GM12872 (cell line): Measurements from ENCODE around the gene YPEL3.

Experiments used
- TF ChIP-seq, protein P1 (sequence below): IDR thresholded peaks from 3 replicates; pipeline ENCODE4 v1.5.1; 2011; ENCODE audit warnings: low read depth, mild to moderate bottlenecking, low read length, moderate library complexity; ENCODE audit not compliant: insufficient read depth

The YPEL3 gene

DNA sequence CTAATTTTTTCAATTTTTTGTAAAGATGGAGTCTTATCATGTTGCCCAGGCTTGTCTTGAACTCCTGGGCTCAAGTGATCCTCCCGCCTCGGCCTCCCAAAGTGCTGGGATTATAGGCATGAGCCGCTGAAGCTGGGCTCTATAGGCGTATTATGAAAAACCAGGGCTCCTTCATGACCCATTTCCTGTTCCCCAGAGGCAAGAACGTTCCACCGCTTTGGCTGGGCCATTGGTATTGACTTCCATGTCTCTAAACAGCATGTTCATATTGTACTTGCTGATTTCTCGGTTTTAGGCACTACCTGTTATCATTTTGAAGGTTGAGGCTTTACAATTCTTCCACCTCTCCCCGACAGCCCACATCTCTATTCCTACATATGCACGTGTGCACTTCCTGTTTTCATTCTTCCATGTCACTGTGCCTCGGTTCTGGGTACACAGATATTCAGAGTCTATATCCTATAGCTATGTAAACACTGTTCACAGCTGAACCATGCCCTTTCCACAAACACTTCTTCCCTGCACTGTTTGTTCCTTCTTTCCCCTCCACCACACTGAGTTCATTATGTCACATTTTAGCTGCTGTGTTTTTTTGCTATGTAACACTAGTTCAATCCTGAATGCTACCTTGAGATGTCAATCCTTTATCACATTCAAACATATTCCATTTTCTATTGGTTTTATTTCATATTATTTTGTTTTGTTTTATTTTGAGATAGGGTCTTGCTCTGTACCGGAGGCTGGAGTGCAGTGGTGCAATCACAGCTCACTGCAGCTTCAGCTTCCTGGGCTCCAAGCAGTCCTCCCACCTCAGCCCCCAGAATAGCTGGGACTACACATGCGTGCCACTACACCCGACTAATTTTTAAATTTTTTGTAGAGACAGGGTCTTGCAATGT, 43.8 kb upstream of the YPEL3 start:
- TF ChIP-seq, protein P1, sequence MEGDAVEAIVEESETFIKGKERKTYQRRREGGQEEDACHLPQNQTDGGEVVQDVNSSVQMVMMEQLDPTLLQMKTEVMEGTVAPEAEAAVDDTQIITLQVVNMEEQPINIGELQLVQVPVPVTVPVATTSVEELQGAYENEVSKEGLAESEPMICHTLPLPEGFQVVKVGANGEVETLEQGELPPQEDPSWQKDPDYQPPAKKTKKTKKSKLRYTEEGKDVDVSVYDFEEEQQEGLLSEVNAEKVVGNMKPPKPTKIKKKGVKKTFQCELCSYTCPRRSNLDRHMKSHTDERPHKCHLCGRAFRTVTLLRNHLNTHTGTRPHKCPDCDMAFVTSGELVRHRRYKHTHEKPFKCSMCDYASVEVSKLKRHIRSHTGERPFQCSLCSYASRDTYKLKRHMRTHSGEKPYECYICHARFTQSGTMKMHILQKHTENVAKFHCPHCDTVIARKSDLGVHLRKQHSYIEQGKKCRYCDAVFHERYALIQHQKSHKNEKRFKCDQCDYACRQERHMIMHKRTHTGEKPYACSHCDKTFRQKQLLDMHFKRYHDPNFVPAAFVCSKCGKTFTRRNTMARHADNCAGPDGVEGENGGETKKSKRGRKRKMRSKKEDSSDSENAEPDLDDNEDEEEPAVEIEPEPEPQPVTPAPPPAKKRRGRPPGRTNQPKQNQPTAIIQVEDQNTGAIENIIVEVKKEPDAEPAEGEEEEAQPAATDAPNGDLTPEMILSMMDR, result no peak

DNA sequence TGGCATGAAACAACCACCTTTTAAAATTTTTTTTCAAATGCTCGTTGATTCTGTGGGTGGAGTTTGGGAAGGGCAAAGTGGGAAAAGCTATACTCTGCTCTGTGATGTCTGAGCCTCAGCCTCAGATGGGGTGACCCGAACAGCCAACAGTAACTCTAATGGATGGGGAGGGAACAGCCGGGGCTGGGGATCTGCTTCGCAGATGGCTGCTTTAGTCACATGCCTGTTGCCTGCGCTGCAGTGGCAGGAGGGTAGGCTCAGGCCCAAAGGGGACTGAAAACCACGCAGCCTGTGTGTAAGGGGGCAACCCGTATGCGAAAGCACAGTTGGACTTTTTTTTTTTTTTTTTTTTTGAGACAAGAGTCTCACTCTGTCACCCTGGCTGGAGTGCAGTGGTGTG, 41.9 kb upstream of the YPEL3 start:
- TF ChIP-seq, protein P1, result no peak

DNA sequence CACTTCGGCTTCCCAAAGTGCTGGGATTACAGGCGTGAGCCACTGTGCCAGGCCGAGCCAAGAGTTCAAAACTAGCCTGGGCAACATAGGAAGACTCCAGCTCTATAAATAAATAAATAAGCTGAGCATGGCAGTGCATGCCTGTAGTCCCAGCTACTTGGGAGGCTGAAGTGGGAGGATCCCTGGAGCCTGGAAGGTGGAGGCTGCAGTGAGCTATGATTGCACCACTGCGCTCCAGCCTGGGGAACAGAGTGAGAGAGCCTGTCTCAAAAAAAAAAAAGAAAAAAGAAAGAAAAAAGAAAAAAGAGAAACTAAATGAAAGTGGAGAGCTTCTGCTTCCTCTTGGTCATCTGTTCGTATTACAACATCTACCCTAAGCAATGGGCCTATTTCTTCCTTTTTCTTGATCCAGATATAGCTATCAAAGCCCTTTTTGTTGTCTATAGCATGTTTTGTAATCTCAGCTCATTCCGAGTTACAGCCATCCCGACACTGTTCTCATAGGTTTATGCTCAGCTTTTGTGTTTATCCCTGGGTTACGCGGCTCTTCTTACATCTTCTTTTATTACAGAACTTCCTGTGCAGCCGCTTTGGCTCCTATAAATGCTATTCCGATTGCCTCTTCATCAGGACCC, 41.1 kb upstream of the YPEL3 start:
- TF ChIP-seq, protein P1, result no peak

DNA sequence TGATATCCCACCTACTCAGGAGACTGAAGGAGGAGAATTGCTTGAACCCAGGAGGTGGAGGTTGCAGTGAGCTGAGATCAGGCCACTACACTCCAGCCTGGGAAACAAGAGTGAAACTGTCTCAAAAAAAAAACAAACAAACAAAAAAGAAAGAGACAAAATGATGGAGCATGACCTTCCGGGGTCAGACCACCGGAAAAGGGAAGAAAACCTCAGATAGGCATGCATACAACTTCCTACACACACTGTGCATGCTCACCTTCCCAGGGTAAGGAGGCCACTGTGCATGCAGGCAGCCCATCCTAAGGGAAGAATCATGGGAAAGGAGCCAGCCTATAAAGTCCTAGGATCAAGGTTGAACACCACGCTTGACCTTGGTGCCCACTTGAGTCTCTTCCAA, 36.6 kb upstream of the YPEL3 start:
- TF ChIP-seq, protein P1, result no peak

DNA sequence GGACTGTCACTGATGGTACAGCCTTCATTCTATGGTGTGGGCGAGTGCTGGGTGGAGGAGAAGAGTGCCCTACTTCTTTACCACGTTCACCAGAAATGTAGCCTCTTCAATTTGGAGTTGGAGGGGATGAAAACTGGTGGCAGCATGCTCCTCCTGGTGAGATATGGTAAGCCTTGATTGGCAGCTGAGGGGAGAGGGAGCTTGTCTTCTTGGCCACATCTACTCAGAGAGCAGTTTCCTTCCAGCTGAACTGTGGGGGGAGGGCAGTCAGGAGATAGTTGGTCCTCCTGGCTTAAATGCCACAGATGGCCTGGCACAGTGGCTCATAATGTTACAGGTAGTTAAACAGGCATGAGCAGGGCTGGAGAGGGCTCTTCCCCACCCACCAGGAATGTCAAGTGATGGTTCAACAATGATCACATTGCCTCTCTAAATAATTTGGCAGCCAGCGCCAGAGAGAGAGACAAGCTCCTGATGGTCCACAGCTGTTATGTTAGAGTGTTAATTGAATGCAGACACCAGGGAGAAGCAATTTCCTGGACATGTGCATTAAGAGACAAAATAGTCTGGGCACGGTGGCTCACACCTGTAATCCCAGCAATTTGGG, 36.0 kb upstream of the YPEL3 start:
- TF ChIP-seq, protein P1, result no peak

DNA sequence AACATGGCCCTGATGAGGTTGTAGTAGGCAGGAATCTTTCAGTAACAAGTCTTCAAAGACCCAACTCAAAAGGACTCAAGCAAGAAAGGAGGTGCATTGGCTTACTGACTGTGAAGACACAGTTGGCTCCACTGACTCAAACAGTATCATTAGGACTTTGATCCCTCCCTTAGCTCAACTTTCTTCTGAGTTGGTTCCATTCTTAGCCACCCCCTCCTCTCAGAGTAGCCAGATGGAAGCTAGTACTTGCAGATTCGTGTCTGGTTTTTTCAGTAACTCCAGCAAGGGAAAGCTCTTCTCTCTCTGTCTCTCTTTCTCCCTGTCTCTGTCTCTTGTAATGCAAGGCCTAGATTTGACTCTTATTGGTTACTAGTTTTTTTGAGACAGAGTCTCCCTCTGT, 32.0 kb upstream of the YPEL3 start:
- TF ChIP-seq, protein P1, result no peak

DNA sequence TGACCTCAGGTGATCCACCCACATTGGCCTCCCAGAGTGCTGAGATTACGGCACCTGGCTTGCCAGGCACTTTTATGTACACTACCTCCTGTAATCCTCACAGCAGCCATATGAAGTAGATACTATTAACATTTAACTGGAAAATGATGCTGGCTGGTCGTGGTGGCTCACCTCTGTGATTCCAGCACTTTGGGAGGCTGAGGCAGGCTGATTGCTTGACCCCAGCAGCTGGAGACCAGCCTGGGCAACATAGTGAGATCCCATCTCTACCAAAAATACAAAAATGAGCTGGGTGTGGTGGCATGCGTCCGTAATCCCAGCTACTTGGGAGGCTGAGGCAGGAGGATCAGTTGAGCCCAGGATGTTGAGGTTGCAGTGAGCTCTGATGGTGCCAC, 29.0 kb upstream of the YPEL3 start:
- TF ChIP-seq, protein P1, result no peak
